Neuronal stem cell (in vitro differentiated cells): ENCODE measurements around the gene UGT1A6.

Experiments
- DNase-seq: peaks from one replicate; pipeline ENCODE4 v3.0.0-alpha.2; 2013; ENCODE audit warnings: low spot score
- H2AFZ ChIP-seq: one replicate; pipeline ENCODE4 v1.6.1; 2013; ENCODE audit warnings: mild to moderate bottlenecking, low read length, inconsistent platforms
- H2AK5ac ChIP-seq: 2 replicates; pipeline ENCODE4 v1.6.1; 2013; ENCODE audit warnings: low read depth, mild to moderate bottlenecking, inconsistent platforms, low read length, moderate library complexity, mixed read lengths
- H2BK120ac ChIP-seq: 2 replicates; pipeline ENCODE4 v1.6.1; 2013; ENCODE audit warnings: low read depth, mild to moderate bottlenecking, inconsistent platforms, low read length, moderate library complexity, mixed read lengths
- H2BK12ac ChIP-seq: one replicate; pipeline ENCODE4 v1.6.1; 2013; ENCODE audit warnings: low read length, inconsistent platforms
- H2BK15ac ChIP-seq: 2 replicates; pipeline ENCODE4 v1.6.1; 2013; ENCODE audit warnings: mild to moderate bottlenecking, low read length, inconsistent platforms, mixed read lengths
- H2BK5ac ChIP-seq: one replicate; pipeline ENCODE4 v1.6.1; 2013; ENCODE audit warnings: inconsistent platforms, mild to moderate bottlenecking, low read length, moderate library complexity
- H3K14ac ChIP-seq: one replicate; pipeline ENCODE4 v1.6.1; 2013; ENCODE audit warnings: low read length, inconsistent platforms
- H3K18ac ChIP-seq: 2 replicates; pipeline ENCODE4 v1.6.1; 2013; ENCODE audit warnings: low read length, inconsistent platforms
- H3K23ac ChIP-seq: 2 replicates; pipeline ENCODE4 v1.6.1; 2013; ENCODE audit warnings: low read depth, mild to moderate bottlenecking, mixed read lengths, low read length, inconsistent platforms; ENCODE audit not compliant: poor library complexity
- H3K27ac ChIP-seq: replicated peaks from 3 replicates; pipeline ENCODE4 v1.5.1; 2013; ENCODE audit warnings: low read length, inconsistent platforms
- H3K27me3 ChIP-seq, 3 experiments: 2 replicates each; pipeline ENCODE4 v1.6.1; 2013; ENCODE audit warnings: low read length in 3 of 3, mild to moderate bottlenecking in 2 of 3, inconsistent platforms in 1 of 3, low read depth in 1 of 3, mixed read lengths in 1 of 3, moderate library complexity in 1 of 3; ENCODE audit not compliant: control insufficient read depth in 3 of 3, insufficient read depth in 3 of 3
- H3K36me3 ChIP-seq, 2 donors: replicated peaks in 1 of 2; 2 replicates each; pipeline ENCODE4 v1.6.1; 2013; ENCODE audit warnings: low read length in 2 of 2; ENCODE audit not compliant: control insufficient read depth in 2 of 2, insufficient read depth in 2 of 2
- H3K4ac ChIP-seq: 2 replicates; pipeline ENCODE4 v1.6.1; 2013; ENCODE audit warnings: inconsistent platforms, mild to moderate bottlenecking, low read length, moderate library complexity
- H3K4me1 ChIP-seq, 2 donors: 1 replicate in 1 of 2; 2 replicates in 1 of 2; pipeline ENCODE4 v1.6.1; 2013; ENCODE audit warnings: low read length in 2 of 2, low read depth in 1 of 2; ENCODE audit not compliant: control insufficient read depth in 2 of 2, insufficient read depth in 1 of 2
- H3K4me2 ChIP-seq: one replicate; pipeline ENCODE4 v1.6.1; 2013; ENCODE audit warnings: mild to moderate bottlenecking, low read length, inconsistent platforms; ENCODE audit not compliant: insufficient read depth, poor library complexity, severe bottlenecking
- H3K4me3 ChIP-seq, 2 donors: 2 replicates each; pipeline ENCODE4 v1.5.1; 2013; ENCODE audit warnings: low read length in 2 of 2, mild to moderate bottlenecking in 2 of 2, inconsistent platforms in 1 of 2, moderate library complexity in 1 of 2
- H3K79me1 ChIP-seq: one replicate; pipeline ENCODE4 v1.6.1; 2013; ENCODE audit warnings: low read depth, mild to moderate bottlenecking, inconsistent platforms, low read length, moderate library complexity
- H3K9ac ChIP-seq: one replicate; pipeline ENCODE4 v1.6.1; 2013; ENCODE audit warnings: mild to moderate bottlenecking, low read depth, low read length, inconsistent platforms; ENCODE audit not compliant: poor library complexity
- H3K9me3 ChIP-seq, 2 donors: replicated peaks in 1 of 2; 2 replicates each; pipeline versions ENCODE3 to v1.6.1; 2013; ENCODE audit warnings: low read length in 2 of 2, mild to moderate bottlenecking in 2 of 2, inconsistent platforms in 1 of 2, low read depth in 1 of 2, mixed read lengths in 1 of 2, moderate library complexity in 1 of 2; ENCODE audit not compliant: control insufficient read depth in 2 of 2, insufficient read depth in 1 of 2
- H4K8ac ChIP-seq: one replicate; pipeline ENCODE4 v1.6.1; 2013; ENCODE audit warnings: low read depth, mild to moderate bottlenecking, inconsistent platforms, low read length, moderate library complexity
- H4K91ac ChIP-seq: one replicate; pipeline ENCODE4 v1.6.1; 2013; ENCODE audit warnings: low read length, low read depth, mild to moderate bottlenecking, inconsistent platforms; ENCODE audit not compliant: poor library complexity
- WGBS, 2 donors: extraction: QIAGEN DNeasy Blood & Tissue Kit; methylation state at CpG; one replicate each; pipeline ENCODE4 v1.1.7; 2013; ENCODE audit warnings: missing lambda C conversion rate in 2 of 2, mixed read lengths in 1 of 2; ENCODE audit not compliant: insufficient read length in 2 of 2, insufficient replicate concordance in 1 of 2; ENCODE audit errors: extremely low coverage in 2 of 2; 5-methylcytosine and 5-hydroxymethylcytosine counted together

The UGT1A6 gene

DNA sequence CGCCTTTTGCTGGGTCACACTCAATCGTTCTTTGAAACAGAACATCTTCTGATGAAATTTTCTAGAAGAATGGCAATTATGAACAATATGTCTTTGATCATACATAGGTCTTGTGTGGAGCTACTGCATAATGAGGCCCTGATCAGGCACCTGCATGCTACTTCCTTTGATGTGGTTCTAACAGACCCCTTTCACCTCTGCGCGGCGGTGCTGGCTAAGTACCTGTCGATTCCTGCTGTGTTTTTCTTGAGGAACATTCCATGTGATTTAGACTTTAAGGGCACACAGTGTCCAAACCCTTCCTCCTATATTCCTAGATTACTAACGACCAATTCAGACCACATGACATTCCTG is 20.5 kb downstream of the UGT1A6 start:
- Histone ChIP-seq H3K4me3 (no peak overlapping the region), H2BK5ac (no peak overlapping the region), H3K4me2 (no peak overlapping the region), H2BK15ac (no peak overlapping the region), H3K27me3 (no peaks in the 10 kb centered on the region), H3K23ac (no peak overlapping the region), H3K79me1 (no peaks in the 10 kb centered on the region), H3K36me3 (no peaks in the 10 kb centered on the region), H2BK120ac (no peak overlapping the region), H3K4me1 (peaks cover 0 to 7% of the 10 kb centered on the region in 2 donors), H4K8ac (no peak overlapping the region), H2AK5ac (no peak overlapping the region), H4K91ac (no peak overlapping the region), H3K4ac (no peak overlapping the region), H3K18ac (no peak overlapping the region), H2AFZ (no peak overlapping the region), H3K27ac (no peak overlapping the region), H3K9ac (no peak overlapping the region), H3K9me3 (no peaks in the 10 kb centered on the region), H3K14ac (no peak overlapping the region), H2BK12ac (no peak overlapping the region)
- no peak for DNase-seq
- no CpG with 5 or more reads among the region's 7 CpGs for WGBS, 2 donors

GRCh38 chr2:233714121-233714520 is 21.4 kb downstream of the UGT1A6 start:
- H3K4me1 ChIP-seq = peaks cover 0 to 7% of the 10 kb centered on the region in 2 donors
- H2BK120ac ChIP-seq = no peak overlapping the region
- no peak overlapping the region for H3K4ac ChIP-seq
- no peak overlapping the region for H4K8ac ChIP-seq
- no peak overlapping the region for H2AFZ ChIP-seq
- no peak overlapping the region for H3K27ac ChIP-seq
- no peak overlapping the region for H2BK5ac ChIP-seq
- H3K9ac ChIP-seq = peak overlapping the region; percentile 63
- no peak overlapping the region for H3K14ac ChIP-seq
- H2BK12ac ChIP-seq = no peak overlapping the region
- H4K91ac ChIP-seq = no peak overlapping the region
- no peak overlapping the region for H3K18ac ChIP-seq
- H3K27me3 ChIP-seq = no peaks in the 10 kb centered on the region
- WGBS, 2 donors = no CpG with 5 or more reads among the region's 2 CpGs
- no peaks in the 10 kb centered on the region for H3K79me1 ChIP-seq
- no peak overlapping the region for H2AK5ac ChIP-seq
- no peak overlapping the region for H3K4me3 ChIP-seq
- no peak overlapping the region for H3K23ac ChIP-seq
- no peak for DNase-seq
- H3K36me3 ChIP-seq = no peaks in the 10 kb centered on the region
- no peaks in the 10 kb centered on the region for H3K9me3 ChIP-seq
- no peak overlapping the region for H3K4me2 ChIP-seq
- H2BK15ac ChIP-seq = no peak overlapping the region

DNA sequence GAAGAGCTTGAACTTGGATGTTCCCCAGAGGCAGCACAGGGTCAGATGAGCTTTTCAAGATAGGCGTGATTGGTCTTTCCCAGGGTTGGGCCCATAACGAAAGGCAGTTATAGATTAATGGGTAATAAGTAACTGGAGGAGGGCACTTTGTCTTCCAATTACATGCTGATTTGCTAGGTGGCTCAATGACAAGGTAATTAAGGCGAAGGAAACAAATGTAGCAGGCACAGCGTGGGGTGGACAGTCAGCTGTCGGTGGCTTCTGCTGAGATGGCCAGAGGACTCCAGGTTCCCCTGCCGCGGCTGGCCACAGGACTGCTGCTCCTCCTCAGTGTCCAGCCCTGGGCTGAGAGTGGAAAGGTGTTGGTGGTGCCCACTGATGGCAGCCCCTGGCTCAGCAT is 25.9 kb downstream of the UGT1A6 start, which contains the start of gene UGT1A4:
UGT1A4 (plus strand) TSS at position 185 of the 400 bp plus-strand sequence; CDS start at position 270, 85 bp downstream.
- no peak within 1 kb of the TSS for H3K4me2 ChIP-seq
- no peak within 1 kb of the TSS for H3K4me3 ChIP-seq
- no peak within 1 kb of the TSS for H2BK12ac ChIP-seq
- H2AK5ac ChIP-seq = no peak within 1 kb of the TSS
- H2BK120ac ChIP-seq = no peak within 1 kb of the TSS
- H4K8ac ChIP-seq = no peak within 1 kb of the TSS
- H3K9me3 ChIP-seq = peaks cover 0 to 3% of the 10 kb centered on the region in 2 donors
- H3K27ac ChIP-seq = no peak within 1 kb of the TSS
- H3K27me3 ChIP-seq = peaks cover 0 to 3% (median 0%) of the 10 kb centered on the region in 3 experiments
- peaks cover 0 to 7% of the 10 kb centered on the region in 2 donors for H3K4me1 ChIP-seq
- H2BK5ac ChIP-seq = no peak within 1 kb of the TSS
- H3K79me1 ChIP-seq = no peaks in the 10 kb centered on the region
- no peak within 1 kb of the TSS for H3K14ac ChIP-seq
- H3K18ac ChIP-seq = peak within 1 kb of the TSS; percentile 22
- no peak within 1 kb of the TSS for H3K23ac ChIP-seq
- no peak within 1 kb of the TSS for H3K9ac ChIP-seq
- DNase-seq = no peak
- H4K91ac ChIP-seq = no peak within 1 kb of the TSS
- WGBS, 2 donors = no CpG with 5 or more reads among the region's 7 CpGs
- H3K36me3 ChIP-seq = no peaks in the 10 kb centered on the region
- H2BK15ac ChIP-seq = no peak within 1 kb of the TSS
- no peak within 1 kb of the TSS for H2AFZ ChIP-seq
- H3K4ac ChIP-seq = no peak within 1 kb of the TSS

DNA sequence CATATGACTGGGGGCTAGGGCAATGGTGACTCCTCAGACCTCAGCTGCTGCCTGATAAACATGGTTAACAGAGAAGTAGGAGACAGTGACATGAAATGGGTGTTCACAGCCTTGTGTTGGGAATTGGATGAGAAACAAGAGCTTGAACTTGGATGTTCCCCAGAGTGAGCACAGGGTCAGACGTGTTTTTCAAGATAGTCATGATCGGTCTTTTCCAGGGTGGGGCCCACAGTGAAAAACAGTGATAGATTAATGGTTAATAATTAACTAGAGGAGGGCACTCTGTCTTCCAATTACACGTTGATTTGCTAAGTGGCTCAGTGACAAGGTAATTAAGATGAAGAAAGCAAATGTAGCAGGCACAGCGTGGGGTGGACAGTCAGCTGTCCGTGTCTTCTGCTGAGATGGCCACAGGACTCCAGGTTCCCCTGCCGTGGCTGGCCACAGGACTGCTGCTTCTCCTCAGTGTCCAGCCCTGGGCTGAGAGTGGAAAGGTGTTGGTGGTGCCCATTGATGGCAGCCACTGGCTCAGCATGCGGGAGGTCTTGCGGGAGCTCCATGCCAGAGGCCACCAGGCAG is 36.1 kb downstream of the UGT1A6 start, which contains the start of gene UGT1A3:
UGT1A3 (plus strand) TSS at position 320 of the 579 bp plus-strand sequence; CDS start at position 405, 85 bp downstream.
- Histone ChIP-seq H2AFZ (no peak within 1 kb of the TSS), H2BK15ac (no peak within 1 kb of the TSS), H2AK5ac (no peak within 1 kb of the TSS), H3K4me3 (no peak within 1 kb of the TSS), H4K8ac (no peak within 1 kb of the TSS), H3K4ac (no peak within 1 kb of the TSS), H3K9ac (no peak within 1 kb of the TSS), H3K9me3 (no peaks in the 10 kb centered on the region), H3K18ac (no peak within 1 kb of the TSS), H2BK5ac (no peak within 1 kb of the TSS), H2BK120ac (no peak within 1 kb of the TSS), H3K27me3 (no peaks in the 10 kb centered on the region), H3K23ac (no peak within 1 kb of the TSS), H4K91ac (no peak within 1 kb of the TSS), H3K36me3 (no peaks in the 10 kb centered on the region), H3K4me2 (no peak within 1 kb of the TSS), H3K4me1 (no peaks in the 10 kb centered on the region), H3K79me1 (no peaks in the 10 kb centered on the region), H2BK12ac (no peak within 1 kb of the TSS), H3K27ac (no peak within 1 kb of the TSS), H3K14ac (no peak within 1 kb of the TSS)
- DNase-seq = no peak
- no CpG with 5 or more reads among the region's 8 CpGs for WGBS, 2 donors
